Measurements from ENCODE around the gene TESPA1.

The TESPA1 gene

GRCh38 chr12:54956818-54957641 is 27.5 kb downstream of the TESPA1 start:
- TF ChIP-seq CTBP1 (IDR thresholded peaks at IDR 0.05; ENCODE audit: borderline replicate concordance) (no peak), SP1 (IDR thresholded peaks at IDR 0.05) (no peak), ARNT (IDR thresholded peaks at IDR 0.05) (no peak), FOXM1 (IDR thresholded peaks at IDR 0.05; ENCODE audit: borderline replicate concordance) (no peak), TARDBP (IDR thresholded peaks at IDR 0.05) (no peak), BHLHE40 (IDR thresholded peaks at IDR 0.05; ENCODE audit: borderline replicate concordance) (no peak), L3MBTL2 (conservative IDR thresholded peaks at IDR 0.05) (no peak), SUZ12 (IDR thresholded peaks at IDR 0.05) (no peak), ZNF384 (IDR thresholded peaks at IDR 0.05) (no peak), HDGF (IDR thresholded peaks at IDR 0.05; ENCODE audit: borderline replicate concordance) (no peak)
- POLR2A ChIA-PET = interaction anchor here (1.0 kb wide), 1 partner anchor 203 kb away, joined by 4 read pairs; no protein-coding TSS in a partner anchor
- no peak for DNase-seq (ENCODE audit: extremely low spot score)
- CTCF ChIA-PET = interaction anchor here (0.6 to 1.6 kb wide), 4 partner anchors 198 to 255 kb away, joined by 3 to 8 read pairs (median 4); no protein-coding TSS in a partner anchor

- ChIA-PET POLR2A (no interaction called here), CTCF (interaction anchor here (1.2 to 1.6 kb wide), 2 partner anchors 197 to 207 kb away, joined by 4 to 8 read pairs; no protein-coding TSS in a partner anchor)
- TF ChIP-seq FOXM1 (IDR thresholded peaks at IDR 0.05; ENCODE audit: borderline replicate concordance) = no peak
- TF ChIP-seq SUZ12 (IDR thresholded peaks at IDR 0.05) = no peak
- TF ChIP-seq L3MBTL2 (conservative IDR thresholded peaks at IDR 0.05) = no peak
- no peak for TF ChIP-seq TARDBP (IDR thresholded peaks at IDR 0.05)
- no peak for TF ChIP-seq SP1 (IDR thresholded peaks at IDR 0.05)
- TF ChIP-seq LEF1 (IDR thresholded peaks at IDR 0.05; ENCODE audit: borderline replicate concordance) = no peak
- TF ChIP-seq CTBP1 (IDR thresholded peaks at IDR 0.05; ENCODE audit: borderline replicate concordance) = no peak
- TF ChIP-seq PKNOX1 (IDR thresholded peaks at IDR 0.05) = no peak
- no peak for TF ChIP-seq ZNF384 (IDR thresholded peaks at IDR 0.05)
- TF ChIP-seq ARNT (IDR thresholded peaks at IDR 0.05) = no peak
These were observed 28.2 kb downstream of the TESPA1 start for GRCh38 chr12:54956322-54956721.

GRCh38 chr12:54954801-54955200 is 29.8 kb downstream of the TESPA1 start:
- CTCF ChIA-PET = no interaction called here
- TF ChIP-seq FOXK2 (IDR thresholded peaks at IDR 0.05) (no peak), L3MBTL2 (conservative IDR thresholded peaks at IDR 0.05) (no peak), FOXM1 (IDR thresholded peaks at IDR 0.05; ENCODE audit: borderline replicate concordance) (no peak), CTBP1 (IDR thresholded peaks at IDR 0.05; ENCODE audit: borderline replicate concordance) (no peak), HDGF (IDR thresholded peaks at IDR 0.05; ENCODE audit: borderline replicate concordance) (no peak), SUZ12 (IDR thresholded peaks at IDR 0.05) (no peak), ELF4 (IDR thresholded peaks at IDR 0.05) (no peak), PKNOX1 (IDR thresholded peaks at IDR 0.05) (no peak), FOXA1 (IDR thresholded peaks at IDR 0.05) (no peak)
- DNase-seq (ENCODE audit: extremely low spot score) = no peak
- POLR2A ChIA-PET = no interaction called here

More at GRCh38 chr12:54956322-54956721, 28.2 kb downstream of the TESPA1 start:
- DNase-seq (ENCODE audit: extremely low spot score) = no peak

GRCh38 chr12:54954228-54954627 is 30.3 kb downstream of the TESPA1 start:
- no peak for TF ChIP-seq LEF1 (IDR thresholded peaks at IDR 0.05; ENCODE audit: borderline replicate concordance)
- TF ChIP-seq FOXK2 (IDR thresholded peaks at IDR 0.05) = no peak
- TF ChIP-seq BHLHE40 (IDR thresholded peaks at IDR 0.05; ENCODE audit: borderline replicate concordance) = no peak
- TF ChIP-seq FOXA1 (IDR thresholded peaks at IDR 0.05) = no peak
- TF ChIP-seq SP1 (IDR thresholded peaks at IDR 0.05) = no peak
- TF ChIP-seq FOXM1 (IDR thresholded peaks at IDR 0.05; ENCODE audit: borderline replicate concordance) = no peak
- TF ChIP-seq TARDBP (IDR thresholded peaks at IDR 0.05) = no peak
- no peak for TF ChIP-seq L3MBTL2 (conservative IDR thresholded peaks at IDR 0.05)
- no peak for TF ChIP-seq ARNT (IDR thresholded peaks at IDR 0.05)
- TF ChIP-seq HDGF (IDR thresholded peaks at IDR 0.05; ENCODE audit: borderline replicate concordance) = no peak
- DNase-seq (ENCODE audit: extremely low spot score) = no peak
- CTCF ChIA-PET = no interaction called here
- POLR2A ChIA-PET = no interaction called here

- no peak for TF ChIP-seq FOXK2 (IDR thresholded peaks at IDR 0.05)
- no peak for TF ChIP-seq PKNOX1 (IDR thresholded peaks at IDR 0.05)
- TF ChIP-seq TARDBP (IDR thresholded peaks at IDR 0.05) = no peak
- TF ChIP-seq LEF1 (IDR thresholded peaks at IDR 0.05; ENCODE audit: borderline replicate concordance) = no peak
- TF ChIP-seq ELF4 (IDR thresholded peaks at IDR 0.05) = no peak
- ChIA-PET CTCF (no interaction called here), POLR2A (no interaction called here)
- no peak for DNase-seq (ENCODE audit: extremely low spot score)
These were observed 34.4 kb downstream of the TESPA1 start for GRCh38 chr12:54950071-54950727.

GRCh38 chr12:54949073-54949711 is 35.4 kb downstream of the TESPA1 start:
- TF ChIP-seq HDGF (IDR thresholded peaks at IDR 0.05; ENCODE audit: borderline replicate concordance) = no peak
- no peak for TF ChIP-seq CTBP1 (IDR thresholded peaks at IDR 0.05; ENCODE audit: borderline replicate concordance)
- TF ChIP-seq ELF4 (IDR thresholded peaks at IDR 0.05) = no peak
- TF ChIP-seq ARNT (IDR thresholded peaks at IDR 0.05) = no peak
- no peak for TF ChIP-seq FOXA1 (IDR thresholded peaks at IDR 0.05)
- TF ChIP-seq BHLHE40 (IDR thresholded peaks at IDR 0.05; ENCODE audit: borderline replicate concordance) = no peak
- TF ChIP-seq FOXM1 (IDR thresholded peaks at IDR 0.05; ENCODE audit: borderline replicate concordance) = no peak
- ChIA-PET CTCF (no interaction called here), POLR2A (no interaction called here)
- no peak for DNase-seq (ENCODE audit: extremely low spot score)

All from HEK293T (cell line).